HG02642 (cell line): ENCODE data around the gene CLNK.

Experiments used
- ATAC-seq: cut with Tn5 transposase; IDR thresholded peaks from one replicate; pipeline ENCODE4 v1.9.1; 2021; ENCODE audit warnings: mild to moderate bottlenecking; ENCODE audit not compliant: unreplicated experiment, poor library complexity

Gene CLNK

GRCh38 chr4:10466161-10466560, 218.4 kb downstream of the CLNK start:
- ATAC-seq = no peak

GRCh38 chr4:10462876-10463275, 221.7 kb downstream of the CLNK start:
- no peak for ATAC-seq

- ATAC-seq = no peak
These were observed 222.6 kb downstream of the CLNK start for GRCh38 chr4:10461850-10462400.

- ATAC-seq = peak; percentile 80
These were observed 223.3 kb downstream of the CLNK start for GRCh38 chr4:10461091-10461849.

GRCh38 chr4:10460313-10461047, 224.1 kb downstream of the CLNK start:
- no peak for ATAC-seq

GRCh38 chr4:10459305-10459704, 225.3 kb downstream of the CLNK start:
- no peak for ATAC-seq

GRCh38 chr4:10458177-10458576, 226.4 kb downstream of the CLNK start:
- no peak for ATAC-seq

- peak; percentile 80 for ATAC-seq
These were observed 227.2 kb downstream of the CLNK start, which contains the start of gene ZNF518B for GRCh38 chr4:10457255-10457801. Gene ZNF518B, minus strand, starts transcription at chr4:10457426. Its CDS starts 11,098 bp downstream, at chr4:10446328.

- ATAC-seq = peak; percentile 65
These were observed 227.8 kb downstream of the CLNK start for GRCh38 chr4:10456595-10457254.

- no peak for ATAC-seq
These were observed 228.3 kb downstream of the CLNK start for GRCh38 chr4:10456260-10456594.

GRCh38 chr4:10455133-10455532, 229.4 kb downstream of the CLNK start:
- no peak for ATAC-seq

GRCh38 chr4:10454726-10455125, 229.8 kb downstream of the CLNK start:
- ATAC-seq = no peak

- no peak for ATAC-seq
These were observed 230.4 kb downstream of the CLNK start for GRCh38 chr4:10454121-10454520.

- ATAC-seq = no peak
These were observed 235.6 kb downstream of the CLNK start for GRCh38 chr4:10448991-10449390.

- ATAC-seq = no peak
These were observed 241.6 kb downstream of the CLNK start for GRCh38 chr4:10442976-10443375.

GRCh38 chr4:10441512-10441911, 243.1 kb downstream of the CLNK start:
- ATAC-seq = no peak

- ATAC-seq = no peak
These were observed 245.6 kb downstream of the CLNK start for GRCh38 chr4:10438924-10439323.

GRCh38 chr4:10437735-10438134, 246.8 kb downstream of the CLNK start:
- ATAC-seq = no peak
